SKM-1 treated with dmso at 0.1 percent for 144 hours (cell line): ENCODE measurements around the gene YBX1.
"Not testable (repeated sequence)": the region's sequence is repeated elsewhere in the genome, so short reads cannot be mapped to it uniquely, and the experiment has no call there.

ENCODE experiments used
- DNase-seq: peaks from one replicate; lab custom pipeline; 2025; ENCODE audit not compliant: unreplicated experiment; lab: John Stamatoyannopoulos, UW

The YBX1 gene

GRCh38 chr1:42681741-42682483 is at the start of gene YBX1:
TSS of gene YBX1 (plus strand) at chr1:42682418. CDS start at chr1:42682566, 148 bp downstream.
- DNase-seq = peak; percentile 97

- DNase-seq = no peak
Measured at GRCh38 chr1:42639116-42639515, 43.1 kb upstream of the YBX1 start.

- DNase-seq = no peak
Measured at GRCh38 chr1:42646056-42646455, 36.2 kb upstream of the YBX1 start.

GRCh38 chr1:42657201-42657600 is 25.0 kb upstream of the YBX1 start:
- DNase-seq = no peak

- DNase-seq = peak; percentile 94
Measured at GRCh38 chr1:42657981-42658876, 24.0 kb upstream of the YBX1 start, which contains the start of gene PPIH. TSS of gene PPIH (plus strand) at chr1:42658423. CDS start at chr1:42658447, 24 bp downstream.

- DNase-seq = no peak
Measured at GRCh38 chr1:42658877-42659337, 23.3 kb upstream of the YBX1 start.

GRCh38 chr1:42660907-42661500 is 21.2 kb upstream of the YBX1 start:
- no peak for DNase-seq

- DNase-seq = no peak
Measured at GRCh38 chr1:42669936-42670335, 12.3 kb upstream of the YBX1 start.

- no peak for DNase-seq
Measured at GRCh38 chr1:42670425-42670824, 11.8 kb upstream of the YBX1 start.

- no peak for DNase-seq
Measured at GRCh38 chr1:42674214-42674613, 8.0 kb upstream of the YBX1 start.

GRCh38 chr1:42674682-42675081 is 7.5 kb upstream of the YBX1 start:
- no peak for DNase-seq

GRCh38 chr1:42675467-42675866 is 6.8 kb upstream of the YBX1 start:
- no peak for DNase-seq

- no peak for DNase-seq
Measured at GRCh38 chr1:42676534-42677087, 5.6 kb upstream of the YBX1 start.

GRCh38 chr1:42679364-42679983 is 2.7 kb upstream of the YBX1 start:
- DNase-seq = no peak

- DNase-seq = no peak
Measured at GRCh38 chr1:42680055-42680454, 2.2 kb upstream of the YBX1 start.

- DNase-seq = no peak
Measured at GRCh38 chr1:42680921-42681683, 1.1 kb upstream of the YBX1 start.

- not testable (repeated sequence) for DNase-seq
Measured at GRCh38 chr1:42682484-42682738, 193 bp downstream of the YBX1 start.

- peak; percentile 55 for DNase-seq
Measured at GRCh38 chr1:42682739-42683531, 717 bp downstream of the YBX1 start.

GRCh38 chr1:42684139-42684538 is 1.9 kb downstream of the YBX1 start:
- no peak for DNase-seq
